NCI-H1417 treated with DMSO at 0.1 percent for 48 hours (cell line): Measurements from ENCODE around the gene PXDN.
A peak's percentile ranks its signal among the peaks of the same experiment; 100 is the strongest.
"Not testable (repeated sequence)": the region's sequence is repeated elsewhere in the genome, so short reads cannot be mapped to it uniquely, and the experiment has no call there.

Source experiments
- DNase-seq: peaks from one replicate; lab custom pipeline; 2025; lab: John Stamatoyannopoulos, UW

The PXDN gene

GRCh38 chr2:1633936-1634587 is 110.3 kb downstream of the PXDN start:
- DNase-seq: no peak

- DNase-seq: no peak
Measured at GRCh38 chr2:1633092-1633671, 111.1 kb downstream of the PXDN start.

GRCh38 chr2:1632510-1632909 is 111.8 kb downstream of the PXDN start:
- no peak for DNase-seq

- DNase-seq: no peak
Measured at GRCh38 chr2:1632002-1632348, 112.3 kb downstream of the PXDN start.

DNA sequence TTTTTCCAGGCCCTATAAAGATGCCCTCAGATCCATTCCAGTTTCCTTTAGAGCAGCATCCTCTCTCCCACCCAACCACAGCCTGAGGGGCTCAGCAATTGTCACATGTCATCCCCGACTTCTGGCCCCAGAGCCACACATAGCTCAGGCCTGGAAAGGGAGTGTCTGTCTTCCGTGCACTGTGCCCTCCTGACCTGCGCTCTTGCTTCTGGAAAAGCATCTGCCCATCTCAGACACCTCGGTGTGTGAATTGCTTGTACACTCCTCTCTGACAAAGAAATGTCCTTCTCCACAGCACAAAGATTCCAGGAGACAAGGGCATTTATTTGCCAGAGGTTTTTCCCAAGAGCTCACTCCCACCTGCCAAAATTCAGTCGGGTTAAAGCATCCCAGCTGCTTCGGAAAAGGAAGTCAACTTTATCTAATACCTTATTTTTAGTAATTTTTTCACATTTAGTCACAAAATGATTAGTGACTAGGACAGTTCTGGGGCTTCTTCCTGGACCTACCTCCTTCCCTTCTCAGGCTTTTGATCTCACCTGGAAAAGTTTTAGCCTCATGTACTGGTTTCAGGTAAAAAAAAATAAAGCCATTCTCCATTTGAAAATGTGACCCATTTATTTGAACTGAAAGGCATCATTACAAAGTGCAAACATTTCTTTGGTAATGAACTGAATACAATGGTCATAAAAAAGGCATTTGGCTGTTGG is 112.9 kb downstream of the PXDN start:
- DNase-seq: no peak

- no peak for DNase-seq
Measured at GRCh38 chr2:1628893-1629292, 115.4 kb downstream of the PXDN start.

GRCh38 chr2:1627628-1628381 is 116.5 kb downstream of the PXDN start:
- DNase-seq: no peak

DNA sequence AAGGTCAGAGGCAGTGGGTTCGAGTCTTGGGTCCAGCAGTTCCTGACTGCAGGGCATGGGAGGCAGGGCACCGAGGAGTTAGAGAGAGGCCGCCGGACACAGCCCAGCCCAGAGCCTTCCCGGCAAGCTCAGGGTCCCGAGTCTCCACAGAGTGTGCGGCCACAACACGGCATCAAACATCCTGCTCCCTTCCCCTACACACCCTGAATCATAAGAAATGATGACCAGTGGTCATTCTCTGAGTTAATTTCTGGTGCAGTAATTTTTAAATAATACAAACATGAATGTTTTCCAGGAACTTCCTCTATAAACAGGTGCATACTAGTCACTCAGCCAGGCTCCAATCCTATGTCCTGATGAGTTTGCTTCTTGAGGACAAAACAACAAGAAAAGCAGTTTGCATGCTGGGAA is 118.0 kb downstream of the PXDN start:
- no peak for DNase-seq

DNA sequence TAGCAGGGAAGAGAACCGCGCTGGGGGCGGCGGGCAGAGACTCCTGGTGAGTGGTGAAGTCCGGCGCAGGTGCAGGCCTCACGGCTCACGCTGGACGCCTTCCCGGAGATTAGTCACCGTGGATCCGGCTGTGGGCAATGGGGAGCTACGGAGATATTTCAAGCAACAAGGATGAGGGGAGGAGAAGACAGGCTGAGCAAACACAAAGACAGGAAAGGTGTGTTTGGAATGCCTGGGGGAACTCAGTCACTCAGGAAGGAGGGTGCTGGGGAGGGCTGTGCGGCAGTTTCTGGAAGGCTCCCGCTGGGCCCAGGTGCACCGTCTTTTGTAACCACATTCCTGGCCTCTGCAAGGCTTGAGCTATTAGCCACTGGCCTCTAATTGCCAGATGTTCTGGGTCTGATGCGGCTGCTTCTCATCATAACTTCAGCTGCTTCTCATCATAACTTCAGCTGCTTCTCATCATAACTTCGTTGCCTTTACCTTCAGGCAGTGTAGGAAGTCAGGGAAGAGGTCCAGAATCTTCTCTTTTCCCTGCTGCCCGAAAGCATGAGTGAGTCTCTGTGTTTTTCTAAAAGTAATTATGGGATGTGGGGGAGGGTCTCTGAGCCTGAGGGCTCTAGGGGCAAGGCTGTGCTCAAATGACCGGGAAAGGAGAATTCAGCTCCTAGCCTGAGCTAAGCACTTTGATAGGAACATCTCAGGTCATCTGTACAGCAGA is 118.9 kb downstream of the PXDN start:
- DNase-seq: peak; percentile 57

GRCh38 chr2:1623906-1624445 is 120.3 kb downstream of the PXDN start:
- DNase-seq: no peak

DNA sequence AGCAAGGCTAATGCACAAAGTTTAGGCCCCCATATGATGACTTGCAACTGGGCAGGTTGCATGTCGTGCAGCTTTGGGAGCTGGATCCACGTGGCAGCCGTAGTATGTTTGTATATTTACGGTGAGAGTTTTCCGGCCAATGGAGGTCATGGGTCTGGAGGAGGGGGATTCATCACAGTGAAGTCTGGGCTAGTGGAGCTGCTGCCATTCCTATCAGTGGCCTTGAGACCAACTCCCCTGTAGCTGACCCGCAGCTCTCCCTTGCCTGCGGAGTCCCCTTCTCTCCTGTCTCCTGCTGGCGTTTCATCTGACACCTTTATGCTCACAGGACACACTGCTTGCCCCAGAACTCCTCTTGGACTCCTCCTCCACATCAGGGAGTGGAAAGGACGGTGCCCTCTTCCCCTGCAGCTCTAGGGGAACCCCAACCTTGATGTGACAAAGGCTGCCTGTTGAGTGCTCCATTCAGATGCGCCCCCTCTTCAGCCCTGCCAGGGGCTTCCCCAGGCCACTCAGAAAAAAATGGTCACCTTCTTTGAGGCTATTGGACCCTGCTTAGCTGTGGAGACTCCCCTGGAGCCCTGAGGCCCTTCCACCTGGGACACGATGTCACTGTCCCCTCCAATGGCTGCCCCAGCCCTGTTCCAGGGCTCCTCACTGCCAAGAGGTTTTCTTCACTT is 121.7 kb downstream of the PXDN start:
- DNase-seq: no peak

- DNase-seq: not testable (repeated sequence)
Measured at GRCh38 chr2:1621976-1622375, 122.3 kb downstream of the PXDN start.

GRCh38 chr2:1621501-1621900 is 122.8 kb downstream of the PXDN start:
- DNase-seq: no peak

DNA sequence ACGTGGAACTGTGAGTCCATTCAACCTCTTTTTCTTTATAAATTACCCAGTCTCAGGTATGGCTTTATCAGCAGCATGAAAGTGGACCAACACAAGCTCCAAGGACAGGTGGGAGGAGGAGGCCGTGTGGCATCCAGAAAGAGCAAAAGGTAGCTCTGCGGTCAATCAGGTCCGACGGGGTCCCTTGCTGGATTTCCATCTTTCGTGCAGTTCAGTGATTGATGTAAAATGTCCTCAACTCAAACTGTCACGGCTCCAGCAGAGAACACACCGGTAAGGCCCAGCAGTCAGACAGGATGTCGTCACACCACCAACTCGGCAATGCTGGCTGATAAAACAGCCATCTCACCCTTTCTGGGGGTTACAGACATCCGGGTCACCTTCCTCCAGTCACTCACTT is 123.3 kb downstream of the PXDN start:
- no peak for DNase-seq

DNA sequence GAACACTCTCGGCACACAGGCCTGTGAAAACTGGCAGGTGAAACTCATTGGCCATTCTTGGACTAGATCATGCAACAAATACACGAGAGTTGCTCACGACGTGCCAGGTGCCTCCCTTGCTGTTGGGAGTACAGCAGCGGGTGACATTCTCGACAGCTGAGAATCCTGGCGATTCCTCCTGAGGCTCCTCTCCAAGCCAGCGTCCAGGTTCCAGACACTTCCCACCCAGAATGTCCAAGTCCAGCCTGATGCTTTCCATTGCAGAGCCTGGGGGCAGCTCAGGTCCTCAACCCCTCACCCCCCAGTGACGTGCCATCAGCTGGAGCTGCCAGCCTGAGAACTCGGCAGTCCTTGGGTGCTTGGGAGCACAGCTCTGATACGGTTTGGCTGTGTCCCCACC is 124.2 kb downstream of the PXDN start:
- no peak for DNase-seq

DNA sequence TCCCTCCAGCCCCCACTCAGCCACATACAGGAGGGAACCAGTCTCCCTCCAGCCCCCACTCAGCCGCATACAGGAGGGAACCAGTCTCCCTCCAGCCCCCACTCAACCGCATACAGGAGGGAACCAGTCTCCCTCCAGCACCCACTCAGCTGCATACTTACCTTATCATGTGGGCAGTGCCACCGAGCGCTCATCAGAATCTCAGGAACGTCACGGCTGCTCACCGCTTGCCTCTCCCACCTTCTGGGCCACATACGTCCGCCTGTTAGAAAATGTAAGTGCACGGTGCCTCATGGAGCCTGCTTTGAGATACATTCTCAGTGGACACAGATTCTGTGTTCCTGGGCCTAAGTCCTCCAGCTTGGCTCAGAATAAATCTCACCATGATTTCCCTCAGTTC is 124.8 kb downstream of the PXDN start:
- no peak for DNase-seq

- no peak for DNase-seq
Measured at GRCh38 chr2:1618974-1619373, 125.3 kb downstream of the PXDN start.

- DNase-seq: no peak
Measured at GRCh38 chr2:1618191-1618961, 125.9 kb downstream of the PXDN start.

- no peak for DNase-seq
Measured at GRCh38 chr2:1617425-1618021, 126.8 kb downstream of the PXDN start.

DNA sequence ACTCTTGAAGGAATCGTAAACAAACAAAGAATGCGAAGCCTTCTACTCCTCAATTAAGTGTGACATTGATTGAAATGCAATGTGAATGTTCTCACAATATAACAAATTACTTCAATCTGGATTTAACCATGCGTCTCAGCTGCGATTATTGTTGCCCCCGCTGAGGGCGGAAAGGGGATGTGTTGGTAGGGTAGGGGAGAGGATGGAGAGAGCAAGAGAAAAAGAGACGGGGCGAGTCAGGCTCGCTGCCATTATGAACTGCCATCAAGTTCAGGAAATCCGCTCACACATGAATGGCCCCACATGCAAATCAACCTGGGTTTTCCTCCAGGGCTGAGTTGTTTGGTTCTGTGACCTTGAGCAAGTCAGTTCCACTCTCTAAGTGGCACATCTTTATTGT is 129.8 kb downstream of the PXDN start:
- DNase-seq: no peak
